Activated CD8-positive, alpha-beta memory T cell treated with anti-CD3 and anti-CD28 coated beads, Interleukin-2, amount 50 U/mL, for 1 hour (primary cell): ENCODE measurements around the gene TXNDC12.
"Not testable (repeated sequence)": the region's sequence is repeated elsewhere in the genome, so short reads cannot be mapped to it uniquely, and the experiment has no call there.

Experiments
- DNase-seq: peaks from one replicate; pipeline ENCODE4 v3.0.0-alpha.2; 2020; ENCODE audit errors: extremely low read depth

TXNDC12 gene

DNA sequence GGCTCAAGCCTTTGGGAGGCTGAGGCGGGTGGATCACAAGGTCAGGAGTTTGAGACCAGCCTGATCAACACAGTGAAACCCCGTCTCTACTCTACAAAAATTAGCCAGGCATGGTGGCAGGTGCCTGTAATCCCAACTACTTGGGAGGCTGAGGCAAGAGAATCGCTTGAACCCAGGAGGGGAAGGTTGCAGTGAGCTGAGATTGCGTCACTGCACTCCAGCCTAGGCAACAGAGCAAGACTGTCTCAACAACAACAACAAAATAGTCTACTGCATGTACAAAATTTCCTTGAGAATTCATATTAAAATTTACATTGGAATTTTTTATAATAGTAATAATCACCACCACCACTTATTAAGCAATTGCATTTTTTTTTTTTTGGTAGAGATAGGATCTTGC, 5.7 kb downstream of the TXNDC12 start:
- DNase-seq, result not testable (repeated sequence)

DNA sequence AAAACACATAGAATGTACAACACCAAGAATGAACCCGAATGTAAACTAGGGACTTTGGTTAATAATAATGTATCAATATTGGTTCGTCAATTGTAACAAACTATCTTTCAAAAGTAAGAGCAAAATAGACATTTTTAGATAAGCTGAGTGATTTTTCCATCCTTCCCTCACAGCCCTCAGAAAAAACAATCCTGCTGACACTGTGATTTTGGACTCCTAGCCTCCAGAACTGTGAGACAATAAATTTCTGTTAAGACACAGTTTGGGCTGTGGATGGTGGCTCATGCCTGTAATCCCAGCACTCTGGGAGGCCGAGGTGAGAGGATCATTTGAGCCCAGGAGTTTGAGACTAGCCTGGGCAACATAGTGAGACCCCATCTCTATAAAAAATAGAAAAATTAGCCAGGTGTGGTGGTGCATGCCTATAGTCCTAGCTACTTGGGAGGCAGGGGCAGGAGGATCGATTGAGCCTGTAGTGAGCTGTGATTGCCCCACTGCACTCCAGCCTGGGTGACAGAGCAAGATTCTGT, 9.3 kb downstream of the TXNDC12 start:
- not testable (repeated sequence) for DNase-seq

DNA sequence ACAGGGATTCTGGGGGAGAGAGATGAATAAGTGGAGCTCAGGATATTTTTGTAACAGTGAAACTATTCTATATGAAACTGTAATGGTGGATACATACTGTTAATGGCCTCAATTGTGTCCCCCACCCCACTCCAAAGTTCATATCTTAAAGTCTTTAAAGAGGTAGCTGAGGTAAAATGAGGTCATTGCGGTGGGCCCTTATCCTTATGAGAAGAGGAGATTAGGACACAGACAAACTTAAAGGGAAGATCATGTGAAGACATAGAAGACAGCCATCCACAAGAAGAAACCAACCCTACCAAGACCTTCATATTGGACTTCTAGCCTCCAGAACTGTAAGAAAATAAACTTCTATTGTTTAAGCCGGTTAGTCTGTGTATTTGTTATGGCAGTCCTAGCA, 9.8 kb downstream of the TXNDC12 start:
- no peak for DNase-seq

DNA sequence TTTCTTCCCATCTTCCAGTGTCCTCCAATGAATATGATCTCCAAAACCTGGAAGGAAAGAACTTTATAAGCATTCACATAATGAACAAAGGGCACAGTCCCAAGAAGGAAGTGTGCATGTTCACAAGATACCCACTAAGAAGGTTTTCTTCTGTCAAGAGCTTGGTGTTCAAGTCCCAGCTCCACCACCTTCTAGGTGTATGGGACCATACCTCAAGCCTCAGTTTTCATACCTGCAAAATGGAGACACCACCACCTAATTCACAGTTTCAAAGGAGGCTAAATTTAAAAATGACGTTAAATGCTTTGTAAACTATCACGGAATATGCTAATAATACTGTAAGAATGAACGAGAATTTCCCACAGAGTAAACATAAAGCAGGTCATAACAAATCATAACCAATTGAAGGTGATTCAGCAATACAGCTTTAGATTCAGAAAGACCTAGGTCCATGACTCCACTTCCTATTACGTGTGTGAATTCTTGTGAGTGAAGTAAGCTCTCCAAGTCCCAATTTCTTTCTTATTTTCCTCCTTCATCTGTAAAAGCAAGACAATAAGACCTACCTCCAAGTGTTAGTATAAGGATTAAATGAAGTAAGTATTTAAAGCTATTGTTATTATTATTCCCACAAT, 13.3 kb downstream of the TXNDC12 start:
- DNase-seq, result no peak

DNA sequence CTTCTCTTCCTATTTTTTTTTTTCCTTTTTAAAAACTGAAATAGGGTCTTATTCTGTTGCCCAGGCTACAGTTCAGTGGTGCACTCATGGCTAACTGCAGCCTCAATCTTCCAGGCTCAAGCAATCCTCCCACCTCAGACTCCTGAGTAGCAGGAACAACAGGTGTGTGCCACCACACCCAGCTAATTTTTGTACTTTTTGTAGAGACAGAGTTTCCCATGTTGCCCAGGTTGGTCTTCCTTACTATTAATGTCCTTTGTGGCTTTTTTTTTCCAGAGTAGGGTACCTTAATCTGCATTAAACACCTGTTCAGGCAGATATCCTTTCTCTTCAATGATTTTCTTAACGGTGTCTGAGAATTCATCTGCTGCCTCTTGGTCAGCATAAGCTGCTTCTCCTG, 17.1 kb downstream of the TXNDC12 start:
- no peak for DNase-seq

DNA sequence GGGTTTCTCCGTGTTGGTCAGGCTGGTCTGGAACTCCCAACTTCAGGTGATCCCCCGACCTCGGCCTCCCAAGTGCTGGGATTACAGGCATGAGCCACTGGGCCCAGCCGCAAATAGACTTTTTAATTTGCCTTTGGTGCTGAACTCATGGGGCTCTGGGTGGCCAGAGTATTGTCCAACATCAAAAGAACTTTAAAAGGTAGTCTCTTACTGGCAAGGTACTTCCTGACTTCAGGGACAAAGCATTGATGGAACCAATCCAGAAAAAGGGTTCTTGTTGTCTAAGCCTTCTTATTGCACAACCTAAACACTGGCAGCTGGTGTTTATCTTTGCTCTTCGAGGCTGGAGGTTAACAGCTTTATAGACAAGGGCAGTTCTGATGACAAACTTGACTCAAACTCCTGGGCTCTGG, 17.6 kb downstream of the TXNDC12 start:
- DNase-seq, result no peak

DNA sequence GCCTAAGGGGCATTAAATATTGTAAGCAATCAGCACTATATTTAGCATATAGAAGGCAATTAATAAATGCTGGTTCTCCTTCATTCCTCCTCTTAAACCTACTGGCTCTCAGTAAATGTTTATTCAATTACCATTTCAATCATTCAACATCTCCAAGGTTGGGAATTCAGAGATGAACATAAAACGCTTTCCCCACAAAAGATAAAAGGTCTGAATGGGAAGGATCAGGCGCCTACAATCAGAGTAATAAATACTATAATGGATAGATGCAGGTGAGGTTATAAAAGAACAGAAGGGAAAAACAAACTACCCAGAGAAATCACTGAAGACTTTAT, 21.0 kb downstream of the TXNDC12 start:
- no peak for DNase-seq

DNA sequence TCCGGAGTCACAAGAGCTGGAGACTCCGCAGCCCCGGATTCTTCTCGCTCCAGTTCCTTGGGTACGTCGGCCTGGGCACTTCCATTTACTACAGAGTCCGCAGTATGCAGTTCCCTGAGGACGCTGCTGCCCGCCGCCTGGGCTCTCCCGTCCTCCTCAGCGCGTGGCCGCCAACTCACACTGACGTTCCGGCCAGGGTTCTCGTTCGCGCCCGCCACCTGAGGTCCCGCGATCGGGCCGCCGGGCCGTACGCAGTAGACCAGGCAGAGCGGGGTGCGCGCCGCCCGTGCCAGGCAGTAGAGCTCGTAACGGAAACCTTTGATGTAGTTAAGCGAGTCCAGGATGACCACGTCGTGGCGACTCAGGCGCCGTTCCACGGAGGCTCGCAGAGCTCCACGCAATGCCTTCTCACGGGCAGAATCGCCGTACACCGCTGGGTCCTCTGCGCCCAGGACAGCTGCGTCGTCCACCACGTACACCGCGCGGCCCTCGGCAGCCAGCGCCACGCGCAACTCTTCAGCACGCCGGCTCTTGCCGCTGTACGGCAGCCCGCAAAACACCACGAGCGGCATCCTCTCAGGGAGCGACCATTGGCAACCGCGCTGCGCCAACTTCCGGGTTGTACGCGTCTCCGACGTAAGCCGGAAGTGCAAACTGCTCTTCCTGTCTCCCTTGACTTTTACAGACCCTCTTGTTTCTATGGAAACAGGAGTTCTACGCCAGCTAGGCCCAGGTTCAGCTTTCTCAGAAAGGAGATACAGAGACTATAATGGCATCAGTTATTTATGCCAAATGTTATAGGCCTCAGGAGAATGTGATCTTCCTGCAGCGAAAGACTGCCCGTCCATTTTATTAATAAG, 21.6 kb downstream of the TXNDC12 start, which contains the start of gene KTI12:
KTI12 (minus strand) TSS at position 621 of the 860 bp plus-strand sequence; CDS start at position 572, 49 bp downstream.
- DNase-seq, result peak; percentile 81

DNA sequence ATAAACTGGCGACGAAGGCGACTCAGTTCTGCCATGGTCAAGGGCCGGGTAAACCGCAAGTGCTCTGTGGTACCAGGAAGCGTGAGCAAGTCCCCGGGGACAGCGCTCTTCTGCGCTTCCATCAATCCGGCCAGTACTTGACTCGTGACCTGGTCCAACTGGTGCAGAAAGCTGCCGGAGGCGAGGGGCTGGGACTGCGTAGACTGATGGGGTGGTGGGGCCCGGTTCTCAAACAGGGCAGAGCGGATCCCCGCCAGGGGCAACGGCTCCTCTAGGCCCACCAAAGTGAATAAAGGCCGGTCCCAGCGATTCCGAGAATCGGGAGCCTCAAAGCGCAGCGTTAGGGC, 22.2 kb downstream of the TXNDC12 start:
- no peak for DNase-seq

DNA sequence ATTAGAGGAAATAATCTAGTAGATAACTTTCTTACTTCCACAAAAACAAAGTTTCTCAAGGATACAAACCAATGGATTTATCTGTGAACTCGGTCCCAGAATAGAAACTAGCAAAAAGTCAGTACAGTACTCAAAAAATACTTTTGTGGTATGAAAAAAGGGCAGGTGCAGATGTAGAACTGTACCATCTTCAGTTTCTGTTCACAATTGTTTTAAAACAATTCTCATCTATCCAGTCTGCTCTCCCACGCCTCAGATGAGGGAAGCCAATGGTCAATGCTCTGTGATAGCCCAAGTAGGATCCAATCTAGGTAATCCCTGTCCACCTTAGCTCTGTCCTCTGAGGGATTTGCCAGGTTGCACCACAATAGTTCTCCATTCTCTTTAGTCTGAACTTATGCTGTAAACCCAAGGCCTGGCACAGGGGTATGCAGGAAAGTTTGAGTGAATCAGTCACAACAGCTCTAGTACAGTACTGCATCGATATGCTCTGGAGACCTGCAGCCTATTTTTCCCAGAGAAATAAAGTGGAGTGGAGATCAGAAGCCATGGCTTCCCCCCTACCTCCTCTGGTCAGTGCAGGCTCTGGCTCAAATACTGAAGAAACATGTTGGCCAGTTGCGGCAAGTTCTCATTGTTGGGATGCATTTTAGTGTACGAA, 22.7 kb downstream of the TXNDC12 start:
- no peak for DNase-seq

DNA sequence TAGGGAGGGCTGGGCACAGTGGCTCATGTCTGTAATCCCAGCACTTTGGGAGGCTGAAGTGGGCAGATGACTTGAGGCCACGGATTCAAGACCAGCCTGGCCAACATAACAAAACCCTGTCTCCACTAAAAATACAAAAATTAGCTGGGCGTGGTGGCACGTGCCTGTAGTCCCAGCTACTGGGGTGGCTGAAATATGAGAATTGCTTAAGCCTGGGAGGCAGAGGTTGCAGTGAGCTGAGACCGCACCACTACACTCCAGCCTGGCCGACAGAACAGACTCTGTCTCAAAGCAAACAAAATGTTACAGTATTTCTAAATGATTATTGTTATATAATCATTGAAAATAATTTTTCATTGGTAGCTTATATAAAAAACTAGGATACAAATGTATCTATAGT, 26.2 kb downstream of the TXNDC12 start:
- DNase-seq, result not testable (repeated sequence)

DNA sequence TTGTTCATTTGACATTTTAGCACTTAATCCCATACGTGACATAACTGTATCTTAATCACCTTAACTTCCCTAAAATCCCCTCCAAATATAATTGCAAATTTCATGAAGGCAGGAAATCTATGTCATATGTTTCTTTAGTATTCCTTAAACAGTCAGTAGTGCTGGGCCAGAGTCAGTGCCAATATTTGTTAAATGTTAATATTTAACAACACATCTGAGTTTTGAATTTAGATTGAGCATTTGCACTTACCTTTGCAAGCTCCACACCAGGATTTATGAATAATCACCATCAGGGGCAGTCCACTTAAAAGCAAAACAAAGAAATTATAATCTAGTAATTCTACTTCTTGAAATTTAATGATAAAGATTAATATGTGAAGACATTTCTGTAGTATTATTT, 26.7 kb downstream of the TXNDC12 start:
- DNase-seq, result no peak

DNA sequence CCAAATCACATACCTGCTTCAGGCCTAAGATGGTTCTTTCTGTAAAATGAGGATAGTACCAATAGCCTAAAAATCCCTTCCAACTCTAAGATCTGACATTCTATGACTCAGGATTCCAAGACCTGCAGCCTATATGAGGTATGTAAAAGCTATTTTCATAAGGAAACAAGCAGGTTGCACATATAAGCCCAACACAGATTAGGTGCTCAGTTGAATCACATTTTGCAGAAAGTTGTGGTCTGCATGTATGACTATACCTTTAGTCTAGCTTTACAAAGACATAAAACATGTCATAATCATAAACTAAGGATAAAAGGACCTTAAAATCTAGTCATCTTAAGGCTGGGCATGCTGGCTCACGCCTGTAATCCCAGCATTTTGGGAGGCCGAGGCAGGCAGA, 28.7 kb downstream of the TXNDC12 start:
- DNase-seq, result no peak

DNA sequence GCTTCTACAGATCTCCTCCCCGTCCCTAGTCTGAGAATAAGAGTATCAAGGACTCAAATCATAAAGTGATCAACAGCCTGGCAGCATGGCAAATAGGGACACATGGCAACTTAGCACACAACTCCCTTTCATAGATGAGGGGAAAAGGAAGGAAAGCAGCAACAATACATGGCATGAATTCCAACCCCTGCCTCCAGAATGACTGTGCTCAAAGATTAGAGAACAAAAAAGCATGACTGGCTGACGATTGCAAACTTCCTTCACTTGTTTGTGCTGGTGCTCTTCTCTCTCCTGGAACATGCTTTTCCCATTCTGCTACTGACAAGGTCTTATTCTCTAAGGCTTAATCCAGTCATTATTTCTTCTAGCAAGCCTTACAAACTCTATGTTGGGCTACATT, 32.9 kb downstream of the TXNDC12 start:
- DNase-seq, result no peak

DNA sequence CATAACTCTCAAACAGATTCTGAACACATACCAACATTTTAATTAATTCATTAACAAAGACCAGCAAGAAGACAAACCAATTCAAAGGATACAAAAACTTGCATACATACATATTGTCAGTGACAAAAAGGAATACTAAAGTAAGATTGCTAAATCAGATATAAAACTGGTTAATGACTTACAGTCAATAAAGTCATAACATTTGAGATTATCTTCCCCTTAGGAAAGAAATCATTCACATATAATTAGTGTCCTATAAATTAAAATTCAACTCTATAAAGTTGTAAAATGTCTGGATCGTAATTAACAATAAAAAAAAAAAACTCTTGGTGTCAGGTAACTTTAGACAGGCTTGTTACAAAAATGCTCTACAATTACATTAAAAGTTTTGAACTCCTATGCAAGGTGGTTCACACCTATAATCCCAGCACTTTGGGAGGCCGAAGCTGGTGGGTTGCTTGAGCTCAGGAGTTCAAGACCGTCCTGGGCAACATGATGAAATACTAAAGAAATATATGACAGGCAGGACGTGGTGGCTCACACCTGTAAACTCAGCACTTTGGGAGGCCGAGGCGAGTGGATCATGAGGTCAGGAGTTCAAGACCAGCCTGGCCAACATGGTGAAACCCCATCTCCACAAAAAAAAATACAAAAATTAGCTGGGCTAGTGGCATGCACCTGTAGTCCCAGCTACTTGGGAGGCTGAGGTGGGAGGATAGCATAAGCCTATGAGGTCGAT, 46.8 kb downstream of the TXNDC12 start:
- no peak for DNase-seq

DNA sequence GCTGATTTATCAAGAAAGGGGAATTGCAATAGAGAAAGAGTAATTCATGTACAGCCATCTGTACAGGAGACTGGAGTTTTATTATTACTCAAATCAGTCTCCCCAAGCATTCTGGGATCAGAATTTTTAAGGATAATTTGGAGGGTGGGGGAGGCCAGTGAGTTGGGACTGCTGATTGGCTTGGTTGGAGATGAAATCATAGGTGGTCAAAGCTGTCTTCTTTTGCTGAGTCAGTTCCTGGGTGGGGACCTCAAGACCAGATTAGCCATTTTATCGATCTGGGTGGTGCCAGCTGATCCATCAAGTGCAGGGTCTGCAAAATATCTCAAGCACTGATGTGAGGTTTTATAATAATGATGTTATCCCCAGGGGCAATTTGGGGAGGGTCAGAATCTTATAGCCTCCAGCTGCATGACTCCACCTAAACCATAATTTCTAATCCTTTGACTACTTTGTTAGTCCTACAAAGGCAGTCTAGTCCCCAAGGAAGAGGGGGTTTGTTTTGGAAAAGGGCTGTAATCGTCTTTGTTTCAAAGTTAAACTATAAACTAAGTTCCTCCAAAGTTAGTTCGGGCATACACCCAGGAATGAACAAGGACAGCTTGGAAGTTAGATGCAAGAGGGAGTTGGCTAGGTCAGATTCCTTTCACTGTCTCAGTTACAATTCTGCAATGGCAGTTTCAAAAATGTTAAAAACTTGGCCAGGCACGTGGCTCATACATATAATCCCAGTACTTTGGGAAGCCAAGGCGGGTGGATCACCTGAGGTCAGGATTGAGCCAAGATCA, 47.6 kb downstream of the TXNDC12 start:
- no peak for DNase-seq

DNA sequence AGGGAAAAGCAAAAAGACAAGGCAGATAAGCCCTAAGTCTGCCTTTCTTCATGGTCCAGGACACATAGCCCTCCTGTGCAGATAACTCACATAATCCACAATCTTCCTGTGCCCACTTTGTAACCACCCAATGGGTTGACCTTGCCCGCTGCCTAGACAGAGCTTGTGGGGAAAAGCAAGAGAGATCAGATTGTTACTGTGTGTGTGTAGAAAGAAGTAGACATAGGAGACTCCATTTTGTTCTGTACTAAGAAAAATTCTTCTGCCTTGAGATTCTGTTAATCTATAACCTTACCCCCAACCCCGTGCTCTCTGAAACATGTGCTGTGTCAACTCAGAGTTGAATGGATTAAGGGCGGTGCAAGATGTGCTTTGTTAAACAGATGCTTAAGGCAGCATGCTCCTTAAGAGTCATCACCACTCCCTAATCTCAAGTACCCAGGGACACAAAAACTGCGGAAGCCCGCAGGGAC, 48.9 kb downstream of the TXNDC12 start:
- not testable (repeated sequence) for DNase-seq

DNA sequence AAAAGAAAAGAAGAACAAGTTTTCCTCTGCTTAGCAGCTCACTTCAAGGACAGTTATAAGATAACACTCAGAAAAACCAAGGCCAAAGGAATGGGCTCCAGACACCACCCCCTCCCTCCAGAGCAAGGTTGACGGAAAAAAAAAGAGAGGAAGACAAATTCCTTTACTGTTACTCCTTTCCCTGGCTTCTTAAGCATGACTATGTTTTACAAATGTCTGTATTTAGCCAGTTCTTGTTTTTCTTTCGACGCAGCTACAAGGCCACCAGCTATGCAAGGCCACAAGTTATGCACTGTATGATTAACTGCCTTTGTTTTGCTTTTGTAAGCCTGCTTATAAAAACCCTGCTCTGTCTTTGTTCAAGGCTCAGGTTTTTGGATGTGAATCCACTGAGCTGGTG, 49.4 kb downstream of the TXNDC12 start:
- DNase-seq, result not testable (repeated sequence)

DNA sequence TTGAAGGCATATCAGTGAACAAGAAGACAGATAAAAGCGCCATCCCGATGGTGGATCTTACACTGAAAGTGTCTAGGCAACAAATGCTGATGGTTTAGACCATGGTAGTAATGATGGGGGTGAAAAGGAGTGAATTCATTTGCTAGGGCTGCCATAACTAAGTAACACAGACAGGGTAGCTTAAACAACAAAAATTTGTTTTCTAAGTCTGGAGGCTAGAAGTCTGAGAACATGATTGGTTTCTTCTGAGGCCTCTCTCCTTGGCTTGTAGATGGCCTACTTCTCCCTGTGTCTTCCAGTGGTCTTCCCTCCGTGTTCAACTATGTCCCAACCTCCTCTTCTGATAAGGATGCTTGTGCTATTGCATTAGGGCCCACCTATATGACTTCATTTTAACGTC, 51.1 kb downstream of the TXNDC12 start:
- no peak for DNase-seq

DNA sequence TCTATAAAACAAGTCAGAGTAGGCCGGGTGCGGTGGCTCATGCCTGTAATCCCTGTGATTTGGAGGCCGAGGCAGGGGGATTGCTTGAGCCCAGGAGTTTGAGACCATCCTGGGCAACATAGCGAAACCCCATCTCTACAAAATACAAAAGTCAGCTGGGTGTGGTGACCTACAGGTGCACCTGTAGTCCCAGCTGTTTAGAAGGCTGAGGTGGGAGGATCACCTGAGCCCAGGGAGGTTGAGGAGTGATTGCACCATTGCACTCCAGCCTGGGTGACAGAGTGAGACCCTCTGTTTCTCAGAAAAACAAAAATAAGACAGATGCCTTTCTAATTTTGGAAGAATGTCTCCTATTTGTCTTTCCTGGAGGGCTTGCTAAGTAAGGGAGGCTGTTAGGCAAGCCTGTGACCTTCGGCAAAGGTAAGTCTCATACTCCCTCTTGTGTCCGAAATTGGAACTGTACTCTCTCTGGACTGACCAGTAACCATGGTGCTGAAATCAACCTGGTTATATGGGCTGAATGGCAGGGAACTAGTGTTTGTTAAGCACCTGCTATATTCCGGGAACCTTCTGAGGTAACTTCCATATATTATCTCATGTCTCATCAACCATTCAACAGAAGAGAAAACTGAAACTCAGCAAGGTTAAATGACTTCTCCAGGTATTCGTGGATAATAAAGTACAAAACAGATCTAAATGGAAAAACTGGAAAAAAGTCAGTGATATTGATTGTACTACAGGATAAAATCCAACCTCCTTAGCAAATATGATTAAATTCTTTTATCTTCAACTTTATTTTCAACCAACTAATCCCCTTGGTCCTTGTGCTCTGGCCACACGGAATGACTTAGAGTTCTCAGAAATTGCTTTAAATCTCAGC, 52.7 kb downstream of the TXNDC12 start:
- peak; percentile 26 for DNase-seq
